Stimulated activated effector memory CD8-positive, alpha-beta T cell treated with anti-CD3 and anti-CD28 coated beads, Interleukin-12 subunit alpha, Interleukin-12 subunit beta, amount 100 ng/mL, for 72 hours (primary cell): Measurements from ENCODE around the gene ZNF516.
A peak's percentile ranks its signal among the peaks of the same experiment; 100 is the strongest.

Experiments
- ATAC-seq: fragments of 150-1000 bp; cut with Tn5 transposase; 2 replicates; pipeline ENCODE4 v1.10.0; 2021
- DNase-seq, 2 donors: peaks; one replicate each; pipeline ENCODE4 v3.0.0; 2021 to 2022; ENCODE audit warnings: low spot score in 2 of 2
- H3K27ac Mint-ChIP-seq: one replicate; pipeline ENCODE4 v1.8.0; 2022; ENCODE audit warnings: mild to moderate bottlenecking, mixed read lengths
- H3K36me3 Mint-ChIP-seq: one replicate; pipeline ENCODE4 v1.8.0; 2022; ENCODE audit warnings: mild to moderate bottlenecking, mixed read lengths
- H3K4me1 Mint-ChIP-seq: one replicate; pipeline ENCODE4 v1.8.0; 2022; ENCODE audit warnings: mixed read lengths
- H3K4me3 Mint-ChIP-seq: one replicate; pipeline ENCODE4 v1.8.0; 2022; ENCODE audit warnings: mild to moderate bottlenecking, mixed read lengths
- H3K9me3 Mint-ChIP-seq: one replicate; pipeline ENCODE4 v1.8.0; 2022; ENCODE audit warnings: mixed read lengths

Gene ZNF516

DNA sequence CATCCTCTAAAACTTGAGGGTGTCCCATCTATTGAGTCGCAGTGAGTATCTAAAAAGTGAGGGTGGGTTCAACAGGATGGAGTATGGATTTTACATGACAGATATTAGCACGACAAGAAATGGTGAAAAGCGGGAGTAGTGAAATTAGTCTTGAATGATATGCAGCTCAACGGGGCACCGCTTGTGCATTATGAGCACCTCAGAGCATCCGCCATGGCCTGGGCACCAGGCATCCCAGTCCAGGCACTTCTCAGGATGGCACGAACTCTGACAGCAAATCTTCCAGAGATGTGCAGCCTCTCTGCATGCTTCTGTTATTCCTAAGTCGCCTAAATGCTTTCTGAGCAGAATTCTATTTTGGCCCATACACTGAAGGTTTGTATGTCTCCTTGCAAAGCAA is 57.1 kb downstream of the ZNF516 start:
- ATAC-seq (no peak), DNase-seq (no peak)
- Mint-ChIP-seq H3K36me3 (peaks cover 11% of the 10 kb centered on the region), H3K27ac (no peak overlapping the region), H3K4me3 (no peak overlapping the region), H3K4me1 (peaks cover 11% of the 10 kb centered on the region), H3K9me3 (no peaks in the 10 kb centered on the region)

GRCh38 chr18:76437011-76437410 is 58.0 kb downstream of the ZNF516 start:
- H3K36me3 Mint-ChIP-seq = peaks cover 11% of the 10 kb centered on the region
- peaks cover 19% of the 10 kb centered on the region for H3K4me1 Mint-ChIP-seq
- H3K4me3 Mint-ChIP-seq = no peak overlapping the region
- no peaks in the 10 kb centered on the region for H3K9me3 Mint-ChIP-seq
- no peak for ATAC-seq
- DNase-seq = no peak
- H3K27ac Mint-ChIP-seq = no peak overlapping the region

GRCh38 chr18:76436342-76436741 is 58.7 kb downstream of the ZNF516 start:
- DNase-seq (no peak), ATAC-seq (no peak)
- Mint-ChIP-seq H3K4me1 (peaks cover 19% of the 10 kb centered on the region), H3K4me3 (no peak overlapping the region), H3K36me3 (peaks cover 11% of the 10 kb centered on the region), H3K9me3 (no peaks in the 10 kb centered on the region), H3K27ac (no peak overlapping the region)

DNA sequence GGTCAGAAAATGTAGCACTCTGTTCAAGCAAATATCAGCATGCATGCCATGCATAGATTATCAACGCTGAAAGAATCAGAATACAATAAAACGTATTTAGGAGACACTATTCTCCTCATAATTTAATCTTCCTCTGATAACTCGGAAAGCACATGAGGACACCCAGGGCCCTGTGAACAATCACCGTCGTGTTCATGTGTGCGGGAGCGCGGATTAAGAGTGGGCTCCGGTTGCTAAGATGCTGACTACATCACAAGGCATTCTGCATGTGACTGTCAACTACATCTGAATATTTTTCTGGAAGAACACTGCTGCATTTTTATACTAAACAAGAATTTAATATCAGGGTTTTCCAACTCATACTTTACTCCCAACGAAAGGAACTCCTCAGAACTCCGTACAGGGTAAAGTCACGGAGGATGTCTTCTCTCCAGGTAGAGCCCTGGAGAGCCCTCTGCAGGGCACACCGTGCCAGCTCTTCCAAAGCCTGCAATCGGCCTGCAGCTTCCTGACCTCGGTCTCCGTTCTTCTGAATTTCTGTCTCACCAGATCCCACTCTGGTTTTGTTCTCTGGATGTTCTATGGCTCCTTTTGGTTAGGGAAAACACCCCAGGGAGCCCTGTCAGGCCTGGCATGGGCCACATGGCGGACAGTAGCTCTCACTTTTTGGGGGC is 59.6 kb downstream of the ZNF516 start:
- Mint-ChIP-seq H3K4me3 (no peak overlapping the region), H3K9me3 (no peaks in the 10 kb centered on the region), H3K36me3 (peaks cover 11% of the 10 kb centered on the region), H3K27ac (no peak overlapping the region), H3K4me1 (peaks cover 19% of the 10 kb centered on the region)
- no peak for DNase-seq
- no peak for ATAC-seq

DNA sequence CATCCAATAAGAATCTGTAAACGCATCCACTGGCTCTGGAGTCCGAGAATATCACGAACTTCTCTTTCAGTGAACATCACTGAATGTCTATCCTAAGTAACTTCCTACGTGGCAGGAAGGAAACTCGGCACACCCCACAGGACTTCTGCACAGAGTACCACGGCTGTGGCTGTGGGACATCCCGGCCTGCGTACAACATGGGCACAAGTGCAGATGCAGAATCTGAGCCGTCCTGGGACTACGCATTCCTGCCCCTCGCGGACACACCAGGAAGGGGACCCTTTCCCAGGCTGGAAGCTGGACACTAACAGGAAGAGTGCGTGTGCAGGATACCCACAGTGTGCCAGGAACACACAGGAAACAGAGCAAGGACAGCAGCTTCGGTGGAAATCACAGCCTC is 60.6 kb downstream of the ZNF516 start:
- Mint-ChIP-seq H3K4me1 (peaks cover 19% of the 10 kb centered on the region), H3K27ac (no peak overlapping the region), H3K4me3 (no peak overlapping the region), H3K9me3 (no peaks in the 10 kb centered on the region), H3K36me3 (peaks cover 7% of the 10 kb centered on the region)
- DNase-seq = no peak
- ATAC-seq = no peak

- ATAC-seq (no peak), DNase-seq (no peak)
- Mint-ChIP-seq H3K4me3 (no peak overlapping the region), H3K9me3 (no peaks in the 10 kb centered on the region), H3K27ac (no peak overlapping the region), H3K4me1 (peaks cover 19% of the 10 kb centered on the region), H3K36me3 (peaks cover 5% of the 10 kb centered on the region)
These were observed 61.3 kb downstream of the ZNF516 start for GRCh38 chr18:76433788-76434187.

DNA sequence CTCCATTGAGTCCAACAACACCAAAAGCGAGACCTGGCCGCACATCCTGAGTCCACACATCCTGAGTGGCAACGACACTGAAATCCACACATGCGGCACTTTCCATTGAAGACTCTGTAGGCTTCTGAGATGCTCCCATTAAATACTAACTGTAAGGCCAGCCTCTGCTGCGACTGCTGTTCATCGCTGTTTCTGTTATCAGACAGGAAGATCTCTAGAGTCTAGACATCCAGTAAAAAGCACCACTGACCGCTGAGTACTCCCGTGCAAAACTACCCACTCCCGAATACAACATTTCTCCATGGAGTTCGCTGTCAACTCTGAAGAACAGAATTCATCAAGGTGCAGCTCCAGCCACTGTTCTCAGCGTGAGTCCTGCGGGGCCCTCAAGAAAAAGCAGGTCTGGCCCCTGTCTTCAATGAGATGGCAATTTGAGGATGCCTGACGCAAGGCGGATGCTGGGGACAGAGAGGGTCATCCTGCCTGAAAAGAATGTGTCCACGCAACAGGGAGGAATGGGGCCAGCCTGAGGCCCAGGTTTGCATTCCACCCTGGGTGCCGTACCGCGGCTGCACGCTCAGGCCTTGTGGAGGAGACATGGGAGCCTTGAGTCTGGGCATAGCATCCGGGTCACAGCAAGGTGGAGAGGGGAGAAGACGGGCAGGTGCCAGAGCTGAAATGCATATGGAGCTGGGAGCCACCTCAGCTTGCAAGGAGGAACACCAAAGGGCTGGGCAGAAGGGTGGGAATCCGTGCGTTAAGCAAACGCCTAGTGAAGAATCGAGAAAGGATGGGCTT is 61.9 kb downstream of the ZNF516 start:
- H3K4me1 Mint-ChIP-seq = peaks cover 25% of the 10 kb centered on the region
- no peak overlapping the region for H3K27ac Mint-ChIP-seq
- peaks cover 5% of the 10 kb centered on the region for H3K36me3 Mint-ChIP-seq
- DNase-seq (no peak), ATAC-seq (no peak)
- no peaks in the 10 kb centered on the region for H3K9me3 Mint-ChIP-seq
- H3K4me3 Mint-ChIP-seq = no peak overlapping the region

GRCh38 chr18:76432274-76432755 is 62.7 kb downstream of the ZNF516 start:
- DNase-seq (no peak), ATAC-seq (no peak)
- peaks cover 5% of the 10 kb centered on the region for H3K36me3 Mint-ChIP-seq
- peaks cover 25% of the 10 kb centered on the region for H3K4me1 Mint-ChIP-seq
- H3K27ac Mint-ChIP-seq = no peak overlapping the region
- H3K9me3 Mint-ChIP-seq = no peaks in the 10 kb centered on the region
- H3K4me3 Mint-ChIP-seq = no peak overlapping the region

DNA sequence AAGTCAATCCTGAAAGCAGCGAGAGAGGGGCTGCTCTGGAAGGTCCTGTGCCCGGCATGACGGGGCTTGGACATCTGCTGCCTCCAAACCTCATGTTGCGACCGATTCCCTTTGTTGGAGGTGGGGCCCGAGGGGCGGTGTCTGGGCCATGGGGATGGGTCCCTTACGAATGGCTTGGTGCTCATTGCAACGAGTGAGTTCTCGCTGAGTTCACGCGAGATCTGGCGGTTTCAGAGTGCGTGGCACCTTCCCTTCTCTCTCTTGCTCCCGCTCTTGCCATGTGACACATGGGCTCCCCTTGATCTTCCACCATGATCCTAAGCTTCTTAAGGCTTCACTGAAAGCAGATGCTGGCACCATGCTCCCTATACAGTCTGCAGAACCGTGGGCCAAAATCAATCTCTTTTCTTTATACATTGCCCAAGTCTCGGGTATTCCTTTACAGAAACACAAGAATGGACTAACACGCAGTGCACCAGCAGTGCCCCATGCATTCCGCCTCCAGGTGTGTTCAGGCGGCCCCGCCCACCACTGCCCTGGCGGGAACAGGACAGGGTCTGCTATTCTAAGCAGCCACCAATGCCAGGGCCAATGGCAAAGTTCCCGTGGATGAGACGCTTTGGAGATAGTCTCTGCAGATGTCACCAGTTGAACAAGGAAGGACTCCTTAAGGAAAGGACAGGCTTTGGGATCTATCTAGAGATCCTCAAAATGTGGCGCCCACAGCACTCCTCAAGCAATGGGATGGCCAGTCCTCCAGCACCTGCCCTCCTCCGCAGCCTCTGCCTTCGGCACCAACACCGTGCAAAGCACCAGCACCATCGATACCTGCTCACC is 63.4 kb downstream of the ZNF516 start:
- Mint-ChIP-seq H3K4me1 (peaks cover 25% of the 10 kb centered on the region), H3K36me3 (no peaks in the 10 kb centered on the region), H3K4me3 (no peak overlapping the region), H3K9me3 (no peaks in the 10 kb centered on the region), H3K27ac (no peak overlapping the region)
- DNase-seq (no peak), ATAC-seq (peak; percentile 23)

GRCh38 chr18:76430636-76431035 is 64.4 kb downstream of the ZNF516 start:
- Mint-ChIP-seq H3K4me3 (no peak overlapping the region), H3K9me3 (no peaks in the 10 kb centered on the region), H3K36me3 (no peaks in the 10 kb centered on the region), H3K4me1 (peaks cover 22% of the 10 kb centered on the region), H3K27ac (no peak overlapping the region)
- ATAC-seq (no peak), DNase-seq (no peak)

- no peaks in the 10 kb centered on the region for H3K36me3 Mint-ChIP-seq
- no peak overlapping the region for H3K4me3 Mint-ChIP-seq
- H3K4me1 Mint-ChIP-seq = peaks cover 21% of the 10 kb centered on the region
- DNase-seq (no peak), ATAC-seq (peak; percentile 36)
- no peaks in the 10 kb centered on the region for H3K9me3 Mint-ChIP-seq
- H3K27ac Mint-ChIP-seq = no peak overlapping the region
These were observed 65.5 kb downstream of the ZNF516 start for GRCh38 chr18:76429262-76430126.

GRCh38 chr18:76428396-76429261 is 66.4 kb downstream of the ZNF516 start:
- ATAC-seq (no peak), DNase-seq (no peak)
- no peaks in the 10 kb centered on the region for H3K9me3 Mint-ChIP-seq
- H3K27ac Mint-ChIP-seq = no peak overlapping the region
- H3K36me3 Mint-ChIP-seq = no peaks in the 10 kb centered on the region
- no peak overlapping the region for H3K4me3 Mint-ChIP-seq
- peaks cover 21% of the 10 kb centered on the region for H3K4me1 Mint-ChIP-seq

GRCh38 chr18:76426737-76427305 is 68.2 kb downstream of the ZNF516 start:
- H3K9me3 Mint-ChIP-seq = no peaks in the 10 kb centered on the region

More at GRCh38 chr18:76426737-76427305, 68.2 kb downstream of the ZNF516 start:
- Mint-ChIP-seq H3K36me3 (no peaks in the 10 kb centered on the region), H3K4me3 (no peak overlapping the region), H3K27ac (no peak overlapping the region), H3K4me1 (peaks cover 6% of the 10 kb centered on the region)
- DNase-seq = no peak
- ATAC-seq = no peak
